HepG2 (cell line): ENCODE measurements around the gene EPG5. TPM values are rescaled to one million over a fixed set of nuclear protein-coding genes. Genes with fewer than 3 reads are reported as not detected.

Source experiments
- ATAC-seq: fragments of 200-7000 bp; cut with Tn5 transposase; 3 replicates; pipeline ENCODE4 v1.9.1; 2020; ENCODE audit warnings: mild to moderate bottlenecking, moderate library complexity
- BruUV-seq: library from RNA; stranded (reverse); fragments of 400-500 nt; replicated peaks from 2 replicates; lab custom pipeline; 2021; lab: Mats Ljungman, UMichigan
- CTCF ChIA-PET: fragments of 300-600 bp; formaldehyde crosslinking; extraction: SDS; loops from one replicate; lab custom pipeline; 2021; ENCODE audit warnings: low total read pairs, inconsistent platforms, low intra/inter-chr PET ratio; lab: Yijun Ruan, JAX
- POLR2A ChIA-PET: fragments of 350-600 bp; sonication (Branson Sonifier 250); formaldehyde crosslinking; loops from one replicate; lab custom pipeline; 2020; ENCODE audit warnings: antibody characterized with exemption, inconsistent platforms; lab: Yijun Ruan, JAX
- DNase-seq: peaks from one replicate; pipeline ENCODE4 v3.0.0-alpha.2; 2015; ENCODE audit warnings: low spot score
- FAIRE-seq: peaks from 3 replicates; lab custom pipeline; 2011; peaks lifted over from hg19 to GRCh38; lab: Jason Lieb, UNC
- H2AFZ ChIP-seq: one replicate; pipeline ENCODE4 v1.6.1; 2011; ENCODE audit warnings: low read length, inconsistent platforms
- H3K27ac ChIP-seq: fragments of 300-600 bp; 3 replicates; pipeline ENCODE4 v1.8.0; 2011; ENCODE audit warnings: mixed run types, mild to moderate bottlenecking, mixed read lengths, low read length, inconsistent platforms; ENCODE audit not compliant: insufficient read depth; ENCODE audit errors: extremely low read length
- H3K27me3 ChIP-seq, 2 experiments: fragments of 200-600 bp in 1 of 2; 2 replicates in 1 of 2; 3 replicates in 1 of 2; pipeline versions ENCODE4 v1.6.0 to v1.8.0; 2011; ENCODE audit warnings: low read length in 2 of 2, mild to moderate bottlenecking in 2 of 2, moderate library complexity in 2 of 2, inconsistent platforms in 1 of 2; ENCODE audit not compliant: insufficient read depth in 2 of 2, control insufficient read depth in 1 of 2
- H3K36me3 ChIP-seq, 2 experiments: fragments of 200-600 bp in 1 of 2; replicated peaks in 1 of 2; 2 replicates in 1 of 2; 3 replicates in 1 of 2; pipeline versions ENCODE4 v1.5.1 to v1.8.0; 2011; ENCODE audit warnings: low read length in 2 of 2, inconsistent platforms in 1 of 2; ENCODE audit not compliant: insufficient read depth in 2 of 2, control insufficient read depth in 1 of 2
- H3K4me1 ChIP-seq: 2 replicates; pipeline ENCODE4 v1.5.1; 2012; ENCODE audit warnings: low read length, inconsistent platforms; ENCODE audit not compliant: insufficient read depth
- H3K4me2 ChIP-seq: 2 replicates; pipeline ENCODE4 v1.6.0; 2011; ENCODE audit warnings: low read depth, low read length, inconsistent platforms
- H3K4me3 ChIP-seq, 3 experiments: fragments of 200-600 bp in 1 of 3; sonication (generic), shearing (Covaris generic) in 1 of 3; replicated peaks in 1 of 3; 2 replicates each; pipeline ENCODE4 v1.5.1; 2011 to 2016; ENCODE audit warnings: low read length in 3 of 3, inconsistent platforms in 2 of 3, low read depth in 2 of 3, mild to moderate bottlenecking in 2 of 3, control low read depth in 1 of 3, mixed read lengths in 1 of 3; ENCODE audit not compliant: insufficient read depth in 1 of 3
- H3K79me2 ChIP-seq: one replicate; pipeline ENCODE4 v1.6.1; 2011; ENCODE audit warnings: low read length, inconsistent platforms; ENCODE audit not compliant: insufficient read depth
- H3K9ac ChIP-seq: 2 replicates; pipeline ENCODE4 v1.6.0; 2011; ENCODE audit warnings: mild to moderate bottlenecking, low read depth, low read length, inconsistent platforms; ENCODE audit not compliant: insufficient read depth
- H3K9me3 ChIP-seq: 2 replicates; pipeline ENCODE4 v1.5.1; 2012; ENCODE audit warnings: mild to moderate bottlenecking, low read length
- H4K20me1 ChIP-seq: 2 replicates; pipeline ENCODE4 v1.6.0; 2011; ENCODE audit warnings: inconsistent platforms, mild to moderate bottlenecking, low read length, moderate library complexity; ENCODE audit not compliant: insufficient read depth
- DR1 ChIP-seq: sonication (generic); formaldehyde crosslinking; IDR thresholded peaks from 2 replicates; pipeline ENCODE4 v1.8.0; 2021; ENCODE audit warnings: mild to moderate bottlenecking, missing genetic modification reagents, inconsistent platforms
- IKZF1 ChIP-seq: fragments of 450-650 bp; IDR thresholded peaks from 2 replicates; pipeline ENCODE4 v1.7.1; 2016
- PHF20 ChIP-seq: sonication (generic); formaldehyde crosslinking; IDR thresholded peaks from 2 replicates; pipeline ENCODE4 v1.5.0; 2020; ENCODE audit warnings: mild to moderate bottlenecking, missing genetic modification reagents
- SIN3A ChIP-seq: IDR thresholded peaks from 2 replicates; pipeline ENCODE4 v1.6.1; 2011; ENCODE audit warnings: low read depth, mild to moderate bottlenecking, control low read depth, low read length, borderline replicate concordance
- TCF7 ChIP-seq: sonication (generic); IDR thresholded peaks from 2 replicates; pipeline ENCODE4 v1.6.1; 2016; ENCODE audit warnings: antibody characterized with exemption, low read depth
- ZBTB21 ChIP-seq: sonication (generic); formaldehyde crosslinking; IDR thresholded peaks from 2 replicates; pipeline ENCODE4 v1.4.0; 2020; ENCODE audit warnings: missing genetic modification reagents
- ZNF180 ChIP-seq: sonication (generic); formaldehyde crosslinking; IDR thresholded peaks from 2 replicates; pipeline ENCODE4 v1.4.0; 2020; ENCODE audit warnings: low read depth, missing genetic modification reagents, borderline replicate concordance
- WGBS: methylation state at CpG from one replicate; pipeline ENCODE4 v1.1.6; 2017; ENCODE audit warnings: low lambda C conversion rate; 5-methylcytosine and 5-hydroxymethylcytosine counted together
- in situ Hi-C: cut with HindIII; loops from 2 replicates; pipeline ENCODE4 v1.10.0; 2017; ENCODE audit warnings: low pct_unique_long_range_greater_than_20kb; ENCODE audit not compliant: extremely low pct_ligation_motif_present
- intact Hi-C: fragments of 100-400 bp; cut with micrococcal nuclease; formaldehyde crosslinking; loops from one replicate; pipeline ENCODE4 v1.10.0; 2022; ENCODE audit not compliant: unreplicated experiment
- polyA plus RNA-seq, 8 experiments: library from polyadenylated mRNA; depleted of rRNA in 3 of 8; stranded (reverse) in 7 of 8; unstranded in 1 of 8; fragments of >200 nt; fragmentation: Illumina TruSeq in 4 of 8; extraction: Trizol in 4 of 8; gene quantifications; 2 replicates each; pipeline versions ENCODE4 v1.2.1 to v1.2.3, GENCODE V29; 2011 to 2016; ENCODE audit warnings: low read depth in 4 of 8, missing spikeins in 1 of 8, mixed read lengths in 1 of 8; ENCODE audit not compliant: insufficient read depth in 1 of 8
- total RNA-seq, 5 experiments: library from RNA; depleted of rRNA; stranded (reverse); fragments of >200 nt; fragmentation: Illumina TruSeq; extraction: Trizol; gene quantifications; 2 replicates each; pipeline ENCODE4 v1.2.3, GENCODE V29; 2016; ENCODE audit warnings: low read depth in 1 of 5
- TF ChIP-seq, protein P1 (sequence below): sonication (generic); formaldehyde crosslinking; IDR thresholded peaks from 2 replicates; pipeline ENCODE4 v1.4.0; 2020; ENCODE audit warnings: missing genetic modification reagents, borderline replicate concordance
- TF ChIP-seq, protein P2 (sequence below): sonication (generic); formaldehyde crosslinking; IDR thresholded peaks from 2 replicates; pipeline ENCODE4 v1.8.0; 2022; ENCODE audit warnings: mild to moderate bottlenecking, missing genetic modification reagents, borderline replicate concordance

Gene EPG5
- total and polyA plus RNA-seq, 2 of the 13 experiments (the other 11 are each of a cell fraction or from before 2014, with no cell fraction given): 6.7 to 9.3 TPM

DNA sequence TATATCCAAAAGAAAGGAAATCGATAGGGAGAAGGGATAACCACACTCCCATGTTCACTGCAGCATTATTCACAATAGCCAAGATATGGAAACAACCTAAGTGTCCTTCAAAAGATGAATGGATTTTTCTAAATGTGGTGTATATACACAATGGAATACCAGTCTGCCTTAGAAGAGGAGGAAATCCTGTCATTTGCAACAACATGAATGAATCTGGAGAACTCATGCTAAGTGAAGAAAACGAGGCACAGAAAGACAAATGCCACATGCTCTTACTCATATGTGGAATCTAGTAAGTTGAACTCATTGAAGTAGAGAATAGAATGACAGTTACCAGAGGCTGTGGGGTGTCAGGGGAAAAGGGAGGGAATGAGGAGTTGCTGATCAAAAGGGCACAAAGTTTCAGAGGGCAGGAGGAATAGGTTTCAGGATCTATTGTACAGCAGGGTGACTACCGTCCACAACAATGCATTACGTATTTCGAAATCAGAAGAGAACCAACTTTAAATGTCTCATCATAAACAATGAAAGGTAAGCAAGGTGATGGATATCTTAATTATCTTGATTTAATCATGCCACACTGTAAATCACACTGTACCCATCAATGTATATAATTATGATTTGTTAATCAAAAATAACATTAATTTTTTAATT, 95.6 kb downstream of the EPG5 start (continued):
- TF ChIP-seq ZBTB21 (no peak), PHF20 (CRISPR knock-in tag) (no peak), IKZF1 (no peak), ZNF180 (CRISPR knock-in tag) (no peak)
- TF ChIP-seq, protein P1, sequence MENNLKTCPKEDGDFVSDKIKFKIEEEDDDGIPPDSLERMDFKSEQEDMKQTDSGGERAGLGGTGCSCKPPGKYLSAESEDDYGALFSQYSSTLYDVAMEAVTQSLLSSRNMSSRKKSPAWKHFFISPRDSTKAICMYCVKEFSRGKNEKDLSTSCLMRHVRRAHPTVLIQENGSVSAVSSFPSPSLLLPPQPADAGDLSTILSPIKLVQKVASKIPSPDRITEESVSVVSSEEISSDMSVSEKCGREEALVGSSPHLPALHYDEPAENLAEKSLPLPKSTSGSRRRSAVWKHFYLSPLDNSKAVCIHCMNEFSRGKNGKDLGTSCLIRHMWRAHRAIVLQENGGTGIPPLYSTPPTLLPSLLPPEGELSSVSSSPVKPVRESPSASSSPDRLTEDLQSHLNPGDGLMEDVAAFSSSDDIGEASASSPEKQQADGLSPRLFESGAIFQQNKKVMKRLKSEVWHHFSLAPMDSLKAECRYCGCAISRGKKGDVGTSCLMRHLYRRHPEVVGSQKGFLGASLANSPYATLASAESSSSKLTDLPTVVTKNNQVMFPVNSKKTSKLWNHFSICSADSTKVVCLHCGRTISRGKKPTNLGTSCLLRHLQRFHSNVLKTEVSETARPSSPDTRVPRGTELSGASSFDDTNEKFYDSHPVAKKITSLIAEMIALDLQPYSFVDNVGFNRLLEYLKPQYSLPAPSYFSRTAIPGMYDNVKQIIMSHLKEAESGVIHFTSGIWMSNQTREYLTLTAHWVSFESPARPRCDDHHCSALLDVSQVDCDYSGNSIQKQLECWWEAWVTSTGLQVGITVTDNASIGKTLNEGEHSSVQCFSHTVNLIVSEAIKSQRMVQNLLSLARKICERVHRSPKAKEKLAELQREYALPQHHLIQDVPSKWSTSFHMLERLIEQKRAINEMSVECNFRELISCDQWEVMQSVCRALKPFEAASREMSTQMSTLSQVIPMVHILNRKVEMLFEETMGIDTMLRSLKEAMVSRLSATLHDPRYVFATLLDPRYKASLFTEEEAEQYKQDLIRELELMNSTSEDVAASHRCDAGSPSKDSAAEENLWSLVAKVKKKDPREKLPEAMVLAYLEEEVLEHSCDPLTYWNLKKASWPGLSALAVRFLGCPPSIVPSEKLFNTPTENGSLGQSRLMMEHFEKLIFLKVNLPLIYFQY: no peak
- TF ChIP-seq, protein P2, sequence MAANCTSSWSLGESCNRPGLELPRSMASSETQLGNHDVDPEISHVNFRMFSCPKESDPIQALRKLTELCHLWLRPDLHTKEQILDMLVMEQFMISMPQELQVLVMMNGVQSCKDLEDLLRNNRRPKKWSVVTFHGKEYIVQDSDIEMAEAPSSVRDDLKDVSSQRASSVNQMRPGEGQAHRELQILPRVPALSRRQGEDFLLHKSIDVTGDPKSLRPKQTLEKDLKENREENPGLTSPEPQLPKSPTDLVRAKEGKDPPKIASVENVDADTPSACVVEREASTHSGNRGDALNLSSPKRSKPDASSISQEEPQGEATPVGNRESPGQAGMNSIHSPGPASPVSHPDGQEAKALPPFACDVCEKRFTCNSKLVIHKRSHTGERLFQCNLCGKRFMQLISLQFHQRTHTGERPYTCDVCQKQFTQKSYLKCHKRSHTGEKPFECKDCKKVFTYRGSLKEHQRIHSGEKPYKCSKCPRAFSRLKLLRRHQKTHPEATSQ (CRISPR knock-in tag): no peak

DNA sequence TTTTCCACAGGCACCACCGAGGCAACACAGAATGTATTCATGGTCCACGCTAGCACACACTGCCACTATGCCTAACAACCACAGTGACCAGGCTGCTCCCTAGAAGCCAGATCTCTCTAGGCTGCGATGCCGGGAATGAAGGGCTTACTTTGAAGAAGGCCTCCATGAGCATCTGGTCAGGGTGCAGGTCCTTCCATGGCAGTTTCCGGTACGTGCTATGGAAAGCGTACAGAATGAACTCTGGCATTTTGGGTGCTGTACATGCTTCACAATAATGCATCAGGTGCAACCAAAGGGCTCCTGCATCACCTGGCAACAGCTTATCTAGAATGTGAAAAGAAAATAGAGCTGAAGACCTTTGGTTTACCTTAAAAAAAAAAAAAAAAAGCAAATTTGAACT, 96.7 kb downstream of the EPG5 start:
- intact Hi-C loops (no loop called here), in situ Hi-C loops (no loop called here)

More for the DNA sequence above, 96.7 kb downstream of the EPG5 start:
- H3K4me2 ChIP-seq: no peak overlapping the region
- no peak overlapping the region for H2AFZ ChIP-seq
- no peaks in the 10 kb centered on the region for H3K79me2 ChIP-seq
- peaks cover 7 to 39% of the 10 kb centered on the region in 2 experiments; a peak in 4 of 5 replicates for H3K36me3 ChIP-seq
- no TSS peak for BruUV-seq
- ATAC-seq (no peak), DNase-seq (no peak), FAIRE-seq (no peak)
- no peaks in the 10 kb centered on the region for H4K20me1 ChIP-seq
- H3K4me3 ChIP-seq: no peak overlapping the region
- H3K4me1 ChIP-seq: no peaks in the 10 kb centered on the region
- WGBS: 98% methylated on average over 7 of the region's 7 CpGs
- ChIA-PET CTCF (no interaction called here), POLR2A (no interaction called here)
- no peak overlapping the region for H3K9ac ChIP-seq
- H3K27ac ChIP-seq: no peak overlapping the region
- no peak for TF ChIP-seq DR1
- no peak for TF ChIP-seq TCF7
- no peak for TF ChIP-seq SIN3A
- TF ChIP-seq, all 625 proteins: peak for 0
- Histone ChIP-seq H3K27me3 (no peaks in the 10 kb centered on the region), H3K9me3 (no peaks in the 10 kb centered on the region)
